Activated CD8-positive, alpha-beta memory T cell treated with anti-CD3 and anti-CD28 coated beads, Interleukin-2, amount 50 U/mL, for 1 hour (primary cell): ENCODE results near the gene PLAGL1.
"Not testable (repeated sequence)": the region's sequence is repeated elsewhere in the genome, so short reads cannot be mapped to it uniquely, and the experiment has no call there.

Source experiments
- DNase-seq: peaks from one replicate; pipeline ENCODE4 v3.0.0-alpha.2; 2020; ENCODE audit errors: extremely low read depth

Gene PLAGL1, protein sequence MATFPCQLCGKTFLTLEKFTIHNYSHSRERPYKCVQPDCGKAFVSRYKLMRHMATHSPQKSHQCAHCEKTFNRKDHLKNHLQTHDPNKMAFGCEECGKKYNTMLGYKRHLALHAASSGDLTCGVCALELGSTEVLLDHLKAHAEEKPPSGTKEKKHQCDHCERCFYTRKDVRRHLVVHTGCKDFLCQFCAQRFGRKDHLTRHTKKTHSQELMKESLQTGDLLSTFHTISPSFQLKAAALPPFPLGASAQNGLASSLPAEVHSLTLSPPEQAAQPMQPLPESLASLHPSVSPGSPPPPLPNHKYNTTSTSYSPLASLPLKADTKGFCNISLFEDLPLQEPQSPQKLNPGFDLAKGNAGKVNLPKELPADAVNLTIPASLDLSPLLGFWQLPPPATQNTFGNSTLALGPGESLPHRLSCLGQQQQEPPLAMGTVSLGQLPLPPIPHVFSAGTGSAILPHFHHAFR

DNA sequence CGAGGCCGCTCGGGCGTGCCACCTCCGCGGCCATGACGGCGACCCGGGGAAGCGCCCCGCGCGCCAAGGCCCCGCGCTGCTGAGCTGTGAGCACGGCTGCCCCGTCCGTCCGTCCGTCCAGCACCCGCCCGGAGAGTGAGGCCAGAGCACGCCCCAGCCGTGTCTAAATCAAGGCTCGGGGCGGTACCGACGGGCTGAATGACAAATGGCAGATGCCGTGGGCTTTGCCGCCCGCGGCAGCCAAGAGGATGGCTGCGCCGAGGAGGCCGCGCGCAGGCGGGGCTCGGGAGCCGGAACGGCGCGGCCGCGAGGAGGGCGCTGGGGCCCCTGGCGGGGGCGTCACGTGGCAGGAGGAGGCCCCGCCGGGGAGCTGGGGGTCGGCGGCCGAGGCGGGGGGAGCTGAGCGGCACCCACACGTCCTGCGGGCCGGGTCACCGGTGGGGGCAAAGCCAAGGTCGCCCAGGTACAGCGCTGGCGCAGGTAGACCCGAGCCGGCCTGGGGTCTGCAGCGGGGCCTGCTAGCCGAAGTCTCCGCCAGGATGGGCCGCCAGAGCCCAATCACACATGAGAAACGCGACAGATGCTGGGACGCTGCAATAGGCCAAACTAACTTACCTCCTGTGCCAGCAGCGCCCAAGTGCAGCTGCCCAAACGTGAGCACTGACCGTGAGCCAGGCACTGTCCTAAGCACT, at the start of gene PLAGL1:
Gene PLAGL1 (minus strand): TSS at position 140 of the 692 bp plus-strand sequence. CDS start 60,123 bp downstream, outside the sequence.
- DNase-seq, result no peak

DNA sequence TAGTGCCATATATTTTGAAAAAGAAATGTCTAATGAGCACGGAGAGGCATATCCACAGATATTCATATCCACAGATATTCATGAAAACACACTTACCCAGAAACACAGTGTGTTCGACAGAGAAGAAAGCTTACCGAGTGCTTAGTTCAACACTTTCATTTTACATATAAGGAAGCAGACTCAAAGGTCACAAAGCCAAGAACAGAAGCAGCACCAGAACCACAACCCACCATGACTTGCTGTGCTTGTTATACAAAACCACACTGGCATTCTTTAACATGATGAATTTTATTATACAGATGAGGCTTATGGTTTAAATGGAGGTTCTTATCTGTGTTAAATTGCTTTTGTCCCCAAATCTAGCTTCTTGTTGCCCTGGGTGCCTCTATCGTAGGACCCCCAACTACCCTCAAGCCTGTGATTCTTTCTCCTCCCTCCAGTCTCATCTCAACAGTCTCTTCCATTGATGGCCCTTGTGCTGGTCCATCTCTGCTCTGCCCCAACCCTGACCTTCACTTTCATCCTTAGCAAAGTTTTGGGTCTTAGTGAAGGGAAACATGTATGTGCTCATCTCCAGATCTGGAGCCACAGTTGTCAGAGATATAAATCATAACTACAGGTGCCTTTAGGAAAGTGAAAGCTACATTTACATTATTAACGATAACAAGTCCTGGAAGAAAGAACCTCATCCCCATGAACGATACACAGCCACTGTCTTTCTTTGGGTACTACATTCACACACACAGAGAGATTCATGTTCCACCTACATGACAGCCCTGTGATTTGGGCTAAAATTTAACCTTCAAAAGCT, 47.3 kb upstream of the PLAGL1 start:
- no peak for DNase-seq

DNA sequence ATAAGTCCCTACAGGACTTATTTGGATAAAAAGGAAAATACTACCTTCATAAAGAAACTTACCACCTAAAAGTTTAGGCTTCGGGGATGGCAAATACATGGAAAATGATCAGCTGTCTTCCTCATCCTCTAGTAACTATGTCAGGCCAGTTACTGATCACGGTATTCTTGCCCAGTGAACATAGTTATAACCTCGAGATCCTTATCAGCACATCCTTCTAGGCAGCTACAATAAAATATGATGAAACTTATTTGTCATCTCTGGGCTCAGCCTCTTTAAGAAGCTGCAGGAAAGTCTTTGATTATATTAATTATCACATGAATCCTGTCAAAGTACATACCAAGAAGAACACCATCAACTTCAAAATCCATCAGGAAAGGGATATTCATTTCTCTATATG, 45.5 kb upstream of the PLAGL1 start:
- DNase-seq, result no peak

DNA sequence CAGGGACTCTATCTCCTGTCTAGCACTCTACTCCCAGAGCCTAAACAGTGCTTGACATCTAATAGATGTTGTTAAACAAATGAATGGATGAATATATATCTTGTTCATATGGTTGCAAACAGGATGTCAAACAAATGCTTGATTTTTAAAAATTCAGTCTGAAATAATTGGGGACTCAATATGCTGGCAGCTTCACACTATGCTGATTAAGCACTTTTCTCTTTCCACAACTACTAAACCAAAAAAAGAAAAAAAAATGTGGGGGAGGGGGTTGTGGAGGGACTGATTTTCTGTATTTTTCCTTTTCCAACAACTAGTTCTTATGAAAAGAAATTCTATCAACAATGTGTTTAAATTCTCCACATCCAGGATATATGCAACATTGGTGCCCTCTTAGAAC, 44.4 kb upstream of the PLAGL1 start:
- no peak for DNase-seq

DNA sequence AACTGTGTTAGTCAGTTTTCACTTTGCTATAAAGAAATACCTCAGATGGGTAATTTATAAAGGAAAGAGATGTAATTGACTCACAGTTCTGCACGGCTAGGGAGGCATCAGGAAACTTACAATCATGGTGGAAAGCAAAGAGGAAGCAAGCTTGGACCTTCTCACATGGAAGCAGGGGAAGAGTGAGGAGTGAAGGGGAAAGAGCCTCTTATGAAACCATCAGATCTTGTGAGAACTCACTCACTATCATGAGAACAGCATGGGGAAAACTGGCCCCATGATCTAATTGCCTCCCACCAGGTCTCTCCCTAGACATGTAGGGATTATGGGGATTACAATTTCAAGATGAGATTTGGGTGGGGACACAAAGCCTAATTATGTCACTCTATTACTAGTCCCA, 41.3 kb upstream of the PLAGL1 start:
- no peak for DNase-seq

DNA sequence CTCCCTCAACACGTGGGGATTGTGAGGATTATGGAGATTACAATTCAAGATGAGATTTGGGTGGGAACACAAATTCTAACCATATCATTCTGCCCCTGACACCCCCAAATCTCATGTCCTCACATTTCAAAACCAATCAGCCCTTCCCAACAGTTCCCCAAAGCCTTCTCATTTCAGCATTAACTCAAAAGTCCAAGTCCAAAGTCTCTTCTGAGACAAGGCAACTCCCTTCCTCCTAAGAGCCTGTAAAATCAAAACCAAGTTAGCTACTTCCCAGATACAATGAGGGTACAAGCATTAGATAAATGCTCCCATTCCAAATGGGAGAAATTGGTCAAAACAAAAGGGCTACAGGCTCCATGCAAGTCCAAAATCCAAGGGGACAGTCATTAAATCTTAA, 39.6 kb upstream of the PLAGL1 start:
- no peak for DNase-seq

DNA sequence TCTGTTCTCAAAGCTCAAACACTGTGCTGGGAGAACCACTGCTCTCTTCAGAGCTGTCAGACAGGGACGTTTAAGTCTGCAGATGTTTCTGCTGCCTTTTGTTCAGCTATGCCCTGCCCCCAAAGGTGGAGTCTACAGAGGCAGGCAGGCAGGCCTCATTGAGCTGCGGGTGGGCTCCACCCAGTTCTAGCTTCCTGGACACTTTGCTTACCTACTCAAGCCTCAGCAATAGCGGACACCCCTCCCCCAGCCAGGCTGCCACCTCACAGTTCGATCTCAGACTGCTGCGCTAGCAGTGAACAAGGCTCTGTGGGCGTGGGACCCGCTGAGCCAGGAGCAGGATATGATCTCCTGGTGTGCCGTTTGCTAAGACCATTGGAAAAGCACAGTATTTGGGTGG, 38.6 kb upstream of the PLAGL1 start:
- not testable (repeated sequence) for DNase-seq

DNA sequence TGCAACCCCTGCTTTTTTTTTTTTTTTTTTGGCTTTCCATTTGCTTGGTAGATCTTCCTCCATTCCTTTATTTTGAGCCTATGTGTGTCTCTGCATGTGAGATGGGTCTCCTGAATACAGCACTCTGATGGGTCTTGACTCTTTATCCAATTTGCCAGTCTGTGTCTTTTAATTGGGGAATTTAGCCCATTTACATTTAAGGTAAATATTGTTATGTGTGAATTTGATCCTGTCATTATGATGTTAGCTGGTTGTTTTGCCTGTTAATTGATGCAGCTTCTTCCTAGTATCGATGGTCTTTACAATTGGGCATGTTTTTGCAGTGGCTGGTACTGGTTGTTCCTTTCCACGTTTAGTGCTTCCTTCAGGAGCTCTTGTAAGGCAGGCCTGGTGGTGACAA, 36.9 kb upstream of the PLAGL1 start:
- DNase-seq, result not testable (repeated sequence)

DNA sequence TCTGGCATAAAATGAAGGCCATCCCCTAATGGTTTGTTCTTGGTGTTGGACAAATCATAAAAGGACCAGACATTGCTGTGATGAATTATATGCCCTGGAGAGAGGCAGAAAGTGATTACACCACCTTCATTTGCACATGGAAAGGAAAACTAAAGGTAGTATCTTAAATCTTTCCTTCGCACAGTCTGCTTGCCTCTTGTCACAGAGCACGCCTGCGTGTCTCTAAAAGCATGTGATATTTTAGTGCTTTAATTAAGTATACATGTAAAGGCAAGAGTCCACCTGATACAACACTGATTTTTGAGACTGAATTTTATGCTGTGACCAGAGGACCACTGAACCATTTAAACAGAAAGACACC, 28.8 kb upstream of the PLAGL1 start:
- no peak for DNase-seq

DNA sequence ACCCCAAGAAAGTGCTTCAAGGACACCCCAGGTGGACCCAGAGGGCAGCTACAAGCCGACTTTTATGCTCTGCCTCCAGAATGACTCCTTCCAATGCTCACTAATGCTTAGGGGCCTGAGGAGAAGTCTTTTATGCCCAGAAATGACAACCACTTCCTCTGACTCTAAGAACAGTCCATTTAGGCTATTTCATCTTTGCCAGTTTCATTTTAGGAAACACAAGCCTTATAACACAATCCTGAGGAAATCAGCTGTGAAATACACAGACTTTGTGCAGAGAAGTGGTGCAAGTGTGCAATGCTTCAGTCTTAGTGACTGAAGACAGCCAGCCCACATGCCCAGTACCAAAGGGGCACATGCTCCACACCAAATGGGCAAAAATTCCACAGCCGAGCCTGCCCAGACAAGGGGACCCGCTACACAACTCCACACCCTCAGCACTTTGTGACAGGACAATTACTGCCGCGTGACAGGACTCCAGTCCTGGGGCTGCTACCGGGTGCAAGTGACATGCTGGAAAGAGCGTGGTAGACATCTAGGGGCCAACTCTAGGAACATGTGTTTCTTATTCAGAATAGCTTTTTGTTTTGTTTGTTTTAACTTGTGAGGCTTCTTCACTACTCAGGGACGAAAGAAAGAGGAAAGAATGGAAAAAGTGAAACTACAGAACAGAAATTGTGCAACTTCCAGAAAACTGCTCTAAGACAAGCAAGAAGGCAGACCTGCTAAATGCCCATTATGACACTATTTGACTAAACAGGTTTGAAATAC, 28.2 kb upstream of the PLAGL1 start:
- no peak for DNase-seq

DNA sequence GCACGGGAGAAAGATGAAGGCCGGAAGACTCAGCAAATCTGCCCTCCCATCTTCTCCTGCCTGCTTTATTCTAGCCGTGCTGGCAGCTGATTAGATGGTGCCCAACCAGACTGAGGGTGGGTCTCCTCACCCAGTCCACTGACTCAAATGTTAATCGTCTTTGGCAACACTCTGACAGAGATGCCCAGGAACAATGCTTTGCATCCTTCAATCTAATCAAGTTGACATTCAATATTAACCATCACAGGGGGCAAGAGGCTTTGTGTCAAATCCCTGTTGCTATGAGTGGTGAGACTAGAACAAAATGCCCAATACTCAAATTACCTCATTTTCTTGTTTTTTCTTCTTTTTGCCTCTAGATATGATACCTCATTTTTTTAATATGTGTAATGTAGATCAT, 27.4 kb upstream of the PLAGL1 start:
- DNase-seq, result no peak

DNA sequence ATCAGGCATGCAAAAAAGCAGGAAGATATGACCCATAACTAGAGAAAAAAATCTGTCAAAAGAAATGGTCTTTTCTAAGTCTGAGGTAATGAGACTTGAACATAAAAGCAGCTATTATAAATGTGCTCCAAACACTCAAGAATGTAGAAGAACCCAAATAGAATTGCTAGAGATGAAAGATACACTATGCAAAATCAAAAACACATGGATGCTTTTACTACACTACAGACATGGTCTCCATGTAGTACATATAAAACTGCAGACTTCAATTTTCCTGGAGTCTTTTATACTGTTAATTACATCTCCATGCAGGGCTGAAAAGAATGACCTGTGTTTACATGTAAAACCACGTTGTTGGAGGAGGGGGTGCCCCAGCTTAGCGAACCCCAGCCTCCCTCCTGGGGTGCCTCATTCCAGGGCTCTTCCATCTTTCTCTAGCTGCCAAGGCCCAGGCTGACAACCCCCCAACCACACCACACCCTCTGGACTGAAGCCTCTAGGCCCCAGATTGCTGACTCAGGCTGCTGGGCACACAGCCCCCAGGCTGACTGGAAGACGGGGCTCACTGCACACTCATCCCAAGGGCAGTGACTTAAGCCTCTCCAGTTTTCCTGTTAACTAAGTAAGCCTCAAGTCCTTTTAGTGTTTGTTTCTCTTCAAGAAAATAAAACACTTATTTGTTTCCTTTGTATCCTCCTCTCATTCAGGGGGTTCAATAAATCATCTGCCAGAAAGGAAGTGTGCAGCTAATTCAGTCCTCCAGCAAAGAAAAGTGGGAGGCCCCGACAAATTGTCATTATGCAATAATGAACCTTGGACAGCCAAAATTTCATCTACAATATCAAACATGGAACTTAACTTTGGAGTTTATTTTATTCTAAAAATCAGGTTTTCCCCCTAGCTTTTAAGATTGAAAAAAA, 26.0 kb upstream of the PLAGL1 start:
- no peak for DNase-seq

DNA sequence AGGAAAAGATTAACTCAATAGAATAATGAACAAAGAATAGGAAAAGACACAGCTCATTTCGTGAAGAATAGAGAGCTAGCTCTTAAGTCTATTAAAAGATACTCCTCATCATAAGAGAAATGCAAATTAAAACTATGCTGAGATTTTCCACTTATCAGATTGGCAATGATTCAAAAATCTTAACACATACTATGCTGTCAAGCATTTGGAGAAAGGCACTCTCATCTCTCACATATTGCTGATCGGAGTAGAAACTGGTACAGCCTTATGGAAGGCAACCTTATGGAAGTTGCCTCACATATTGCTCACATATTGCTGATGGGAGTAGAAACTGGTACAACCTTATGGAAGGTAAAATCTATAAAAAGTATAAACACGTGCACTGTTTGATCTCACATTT, 21.4 kb upstream of the PLAGL1 start:
- DNase-seq, result no peak

DNA sequence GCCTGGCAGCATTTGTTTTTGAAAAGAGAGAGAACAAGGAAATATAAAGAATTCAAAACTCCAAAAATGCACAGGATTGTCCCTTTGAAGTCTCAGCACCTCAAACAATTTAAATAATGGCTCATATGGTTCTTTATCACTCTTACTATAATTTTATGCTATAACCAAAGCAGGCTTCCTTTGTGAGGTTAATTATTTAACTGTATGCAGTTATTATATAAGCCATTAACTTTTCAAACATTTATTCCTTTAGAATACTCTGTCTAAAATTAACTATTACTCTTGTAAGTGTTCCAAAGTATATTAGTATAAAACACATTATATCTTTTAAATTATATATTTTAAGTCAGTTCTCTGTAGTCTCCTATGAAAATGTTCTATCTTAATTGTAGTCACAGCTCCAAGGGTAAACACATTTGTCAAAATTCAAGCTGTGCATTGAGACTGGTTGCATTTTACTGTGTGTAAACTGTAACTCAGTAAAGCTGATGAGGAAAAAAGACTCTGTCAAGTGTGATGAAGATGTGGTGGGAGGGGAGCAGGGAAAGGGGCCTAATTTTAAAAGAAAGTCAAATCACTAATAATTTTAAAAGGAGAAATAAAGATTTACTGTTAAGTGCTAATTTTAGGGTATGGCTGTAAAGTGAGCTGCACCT, 20.0 kb upstream of the PLAGL1 start:
- DNase-seq, result no peak

DNA sequence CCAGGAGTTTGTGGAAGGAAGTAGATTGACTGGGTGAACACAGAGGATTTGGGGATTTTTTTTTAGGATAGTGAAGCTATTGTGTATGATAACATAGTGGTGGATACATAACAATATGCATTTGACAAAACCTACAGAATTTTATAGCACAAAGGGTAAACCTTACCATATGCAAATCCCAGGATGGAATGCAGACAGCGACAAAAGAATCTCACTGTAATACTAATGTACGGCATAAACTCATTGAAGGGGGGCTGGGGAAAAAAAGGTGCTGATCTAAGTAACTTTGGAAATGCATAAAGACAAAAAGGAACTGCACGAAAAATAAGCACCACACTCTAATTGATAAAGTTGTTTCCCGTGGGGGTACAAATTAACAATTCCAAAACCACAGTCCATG, 15.2 kb upstream of the PLAGL1 start:
- no peak for DNase-seq

DNA sequence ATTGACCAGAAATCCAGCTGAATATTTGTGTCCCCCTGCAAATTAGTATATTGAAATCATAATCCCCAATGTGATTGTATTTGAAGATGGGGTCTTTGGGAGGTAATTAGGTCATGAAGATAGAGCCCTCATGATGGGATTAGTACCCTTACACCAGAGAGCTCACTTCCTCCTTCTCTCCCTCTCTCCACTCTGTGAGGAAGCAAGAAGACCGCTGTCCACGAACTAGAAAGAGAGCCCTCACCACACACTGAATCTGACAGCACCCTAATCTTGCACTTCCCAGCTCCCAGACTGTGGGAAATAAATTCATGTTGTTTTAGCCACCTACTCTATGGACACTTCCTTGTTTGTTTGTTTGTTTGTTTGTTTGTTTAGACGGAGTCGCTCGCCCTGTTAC, 11.9 kb upstream of the PLAGL1 start:
- DNase-seq, result no peak

DNA sequence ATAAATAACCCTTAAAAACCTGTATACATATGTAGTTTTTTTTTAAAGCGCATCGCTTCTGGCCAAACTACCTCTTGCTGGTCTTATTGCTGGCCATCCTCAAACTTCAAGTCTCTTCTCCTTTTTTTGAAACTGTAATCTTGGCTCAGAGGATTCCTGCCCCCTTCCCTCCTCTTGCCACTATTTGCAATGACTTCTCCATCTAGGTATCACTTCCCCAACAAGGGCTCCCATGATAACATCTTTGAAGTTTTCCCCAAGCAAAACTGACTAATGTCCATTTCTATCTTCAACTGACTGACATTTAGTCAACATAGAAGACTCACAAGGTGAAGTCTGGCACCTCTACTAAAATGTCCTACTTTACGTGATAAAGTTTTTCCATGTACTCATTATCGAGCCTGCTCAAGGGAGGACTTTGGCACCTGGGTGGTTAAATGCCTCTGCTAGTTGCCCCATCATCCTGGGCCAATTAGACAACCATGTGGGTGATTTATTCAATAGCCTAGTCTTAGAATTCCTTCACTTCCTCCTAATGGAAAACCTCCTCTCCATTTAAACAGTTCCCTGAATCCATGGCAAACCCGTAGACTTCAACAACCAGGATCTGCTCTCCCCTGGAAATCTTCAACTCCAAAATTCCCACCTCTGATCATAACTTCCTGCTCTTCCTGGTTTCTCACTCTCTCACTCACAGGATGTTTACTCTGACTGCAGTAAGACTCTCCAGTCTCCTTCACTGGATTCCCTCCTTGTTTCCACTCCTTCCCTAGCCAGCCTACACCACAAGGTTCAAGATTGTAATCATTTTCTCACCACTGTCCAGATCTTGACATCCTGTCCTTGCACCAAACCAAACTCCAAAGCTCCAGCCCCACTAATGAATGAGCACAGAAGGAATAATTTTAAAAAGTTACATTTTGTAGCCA, 9.4 kb upstream of the PLAGL1 start:
- DNase-seq, result no peak

DNA sequence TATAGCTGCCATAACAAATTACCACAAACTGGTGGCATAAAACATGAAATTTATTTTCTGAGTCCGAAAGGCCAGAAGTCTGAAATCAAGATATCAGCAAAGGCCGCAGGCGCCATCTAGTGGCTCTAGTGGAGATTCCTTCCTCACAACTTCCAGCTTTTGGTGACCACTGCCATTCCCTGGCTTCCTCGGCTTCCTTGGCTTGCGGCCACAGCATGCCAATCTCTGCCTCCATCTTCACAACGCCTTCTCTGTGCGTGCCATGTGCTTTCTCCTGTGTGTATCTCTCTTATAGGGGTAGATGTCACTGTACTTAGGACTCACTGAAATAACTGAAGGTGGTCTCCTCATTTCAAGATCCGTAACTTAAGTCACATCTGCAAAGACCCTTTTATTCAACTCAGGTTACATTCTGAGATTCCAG, 5.4 kb upstream of the PLAGL1 start:
- DNase-seq, result peak; percentile 35

DNA sequence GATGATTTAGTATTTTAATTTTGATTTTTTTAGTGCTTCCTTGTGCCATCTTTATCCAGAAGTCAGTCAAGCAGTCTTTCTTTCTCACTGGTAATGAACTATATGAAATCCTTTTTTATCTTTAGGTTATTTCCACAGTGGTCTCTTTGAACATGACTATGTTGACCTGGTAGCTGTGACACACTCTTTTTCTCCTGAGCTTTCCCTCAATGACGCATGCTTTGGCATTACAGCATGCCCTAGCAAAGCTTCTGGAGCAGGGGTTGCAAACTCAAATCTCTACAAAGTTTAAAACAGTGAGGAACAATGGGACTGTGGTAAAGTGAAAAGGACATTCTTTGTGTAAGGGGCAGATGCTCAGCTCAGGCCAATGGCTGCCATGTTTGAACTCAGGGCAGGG, 4.5 kb upstream of the PLAGL1 start:
- DNase-seq, result no peak
